HEK293 (cell line): Measurements from ENCODE around the gene RGS6.

Experiments
- CTCF ChIA-PET: fragments of 350-600 bp; formaldehyde crosslinking; extraction: SDS; loops from one replicate; lab custom pipeline; 2021; ENCODE audit warnings: antibody characterized with exemption; lab: Yijun Ruan, JAX
- POLR2A ChIA-PET: fragments of 300-600 bp; formaldehyde crosslinking; extraction: SDS; loops from one replicate; lab custom pipeline; 2020; ENCODE audit warnings: antibody characterized with exemption, inconsistent platforms; lab: Yijun Ruan, JAX
- H3K27ac ChIP-seq: fragments of 200-500 bp; sonication (Bioruptor generic); 2 replicates; pipeline ENCODE4 v1.5.1; 2014; ENCODE audit warnings: low read depth, low read length, control low read depth, inconsistent platforms; ENCODE audit errors: extremely low read depth
- H3K36me3 ChIP-seq, 2 experiments: fragments of 200-500 bp in 1 of 2; sonication (Bioruptor generic) in 1 of 2; 1 replicate in 1 of 2; 2 replicates in 1 of 2; pipeline ENCODE4 v1.5.1; 2014 to 2017; ENCODE audit warnings: inconsistent platforms in 2 of 2, low read length in 2 of 2; ENCODE audit not compliant: control insufficient read depth in 2 of 2, insufficient read depth in 1 of 2
- H3K4me1 ChIP-seq: fragments of 200-500 bp; sonication (Bioruptor generic); 2 replicates; pipeline ENCODE4 v1.5.1; 2014; ENCODE audit warnings: mild to moderate bottlenecking, low read length, inconsistent platforms; ENCODE audit not compliant: control insufficient read depth, insufficient read depth
- H3K4me3 ChIP-seq: 2 replicates; pipeline ENCODE4 v1.5.1; 2011; ENCODE audit warnings: low read depth, mild to moderate bottlenecking, control low read depth, low read length, moderate library complexity
- H3K9me3 ChIP-seq: fragments of 200-500 bp; sonication (Bioruptor generic); 2 replicates; pipeline ENCODE4 v1.5.1; 2014; ENCODE audit warnings: low read depth, low read length, inconsistent platforms; ENCODE audit not compliant: control insufficient read depth, insufficient read depth
- HIC1 ChIP-seq: fragments of 450-650 bp; formaldehyde crosslinking; IDR thresholded peaks from 2 replicates; pipeline ENCODE4 v1.5.1; 2016; ENCODE audit warnings: missing biosample characterization, missing genetic modification characterization
- MYNN ChIP-seq: fragments of 450-650 bp; formaldehyde crosslinking; IDR thresholded peaks from 2 replicates; pipeline ENCODE4 v1.5.1; 2016; ENCODE audit warnings: missing biosample characterization, missing genetic modification characterization, borderline replicate concordance
- PRDM6 ChIP-seq: fragments of 450-650 bp; formaldehyde crosslinking; IDR thresholded peaks from 2 replicates; pipeline ENCODE4 v1.5.1; 2017; ENCODE audit warnings: missing biosample characterization, missing genetic modification characterization
- SALL2 ChIP-seq: fragments of 450-650 bp; formaldehyde crosslinking; IDR thresholded peaks from 2 replicates; pipeline ENCODE4 v1.5.0; 2017; ENCODE audit warnings: missing biosample characterization, mild to moderate bottlenecking, missing genetic modification characterization, borderline replicate concordance
- ZBTB21 ChIP-seq: fragments of 450-650 bp; formaldehyde crosslinking; IDR thresholded peaks from 2 replicates; pipeline ENCODE4 v1.5.1; 2017; ENCODE audit warnings: missing biosample characterization, missing genetic modification characterization
- ZNF2 ChIP-seq: fragments of 450-650 bp; formaldehyde crosslinking; IDR thresholded peaks from 2 replicates; pipeline ENCODE4 v1.5.1; 2016; ENCODE audit warnings: missing biosample characterization, missing genetic modification characterization
- ZNF223 ChIP-seq: fragments of 450-650 bp; formaldehyde crosslinking; IDR thresholded peaks from 2 replicates; pipeline ENCODE4 v1.5.1; 2016; ENCODE audit warnings: missing biosample characterization, missing genetic modification characterization
- ZNF423 ChIP-seq: fragments of 450-650 bp; formaldehyde crosslinking; IDR thresholded peaks from 2 replicates; pipeline ENCODE4 v1.5.1; 2016; ENCODE audit warnings: missing biosample characterization, missing genetic modification characterization
- ZNF518A ChIP-seq: fragments of 450-650 bp; formaldehyde crosslinking; conservative IDR thresholded peaks from 2 replicates; pipeline ENCODE4 v1.5.1; 2016; ENCODE audit warnings: low read depth, missing biosample characterization, missing genetic modification characterization
- ZNF629 ChIP-seq: fragments of 450-650 bp; formaldehyde crosslinking; IDR thresholded peaks from 2 replicates; pipeline ENCODE4 v1.5.1; 2017; ENCODE audit warnings: missing biosample characterization, missing genetic modification characterization
- ZNF654 ChIP-seq: fragments of 450-650 bp; formaldehyde crosslinking; IDR thresholded peaks from 2 replicates; pipeline ENCODE4 v1.5.1; 2016; ENCODE audit warnings: low read depth, missing biosample characterization, missing genetic modification characterization
- ZNF692 ChIP-seq: fragments of 450-650 bp; formaldehyde crosslinking; IDR thresholded peaks from 2 replicates; pipeline ENCODE4 v1.5.1; 2016; ENCODE audit warnings: missing biosample characterization, missing genetic modification characterization

The RGS6 gene

GRCh38 chr14:72023128-72024042 lies 91.2 kb downstream of the RGS6 start:
- Histone ChIP-seq H3K9me3 (no peaks in the 10 kb centered on the region), H3K36me3 (no peaks in the 10 kb centered on the region), H3K4me1 (0 out of 2 replicates have a peak, but pooled peaks cover 5% of the 10 kb centered on the region), H3K4me3 (no peak overlapping the region), H3K27ac (no peak overlapping the region)
- ChIA-PET CTCF (interaction anchor here (0.5 to 2.9 kb wide), 23 partner anchors 11 to 1616 kb away, joined by 3 to 14 read pairs (median 4); partner anchors contain the start of gene RGS6), POLR2A (no interaction called here)
- TF ChIP-seq PRDM6 (tag by site-specific recombination) = peak; percentile 38; the same call in 1 of the 2 replicates
- peak; percentile 37; the same call in 1 of the 2 replicates for TF ChIP-seq ZNF692
- peak; percentile 43; the same call in 1 of the 2 replicates for TF ChIP-seq ZNF629
- 0 out of 2 replicates have a peak, but pooled peaks have one; percentile 24 for TF ChIP-seq ZNF518A (tag by site-specific recombination)
- no peak for TF ChIP-seq ZNF423
- TF ChIP-seq HIC1 = no peak
- TF ChIP-seq ZBTB21 (tag by site-specific recombination) = 0 out of 2 replicates have a peak, but pooled peaks have one; percentile 12

- no peak for TF ChIP-seq SALL2 (tag by site-specific recombination)
- no peak for TF ChIP-seq ZNF629
- no peak for TF ChIP-seq ZNF223 (tag by site-specific recombination)
- TF ChIP-seq ZNF2 (tag by site-specific recombination) = no peak
- TF ChIP-seq MYNN = no peak
- TF ChIP-seq ZNF654 (tag by site-specific recombination) = 0 out of 2 replicates have a peak, but pooled peaks have one; percentile 6
- CTCF ChIA-PET = interaction anchor here (0.6 to 2.9 kb wide), 16 partner anchors 11 to 1616 kb away, joined by 3 to 14 read pairs (median 4); no protein-coding TSS in a partner anchor
Observed at GRCh38 chr14:72024043-72024407, 91.8 kb downstream of the RGS6 start.

More at GRCh38 chr14:72024043-72024407, 91.8 kb downstream of the RGS6 start:
- Histone ChIP-seq H3K4me3 (no peak overlapping the region), H3K36me3 (no peaks in the 10 kb centered on the region), H3K27ac (no peak overlapping the region), H3K4me1 (0 out of 2 replicates have a peak, but pooled peaks cover 5% of the 10 kb centered on the region), H3K9me3 (no peaks in the 10 kb centered on the region)
- POLR2A ChIA-PET = no interaction called here
